Ammon's horn (tissue), 1 donor: ENCODE results near the gene SH3BP2.

Experiments used
- DNase-seq: peaks from one replicate; pipeline ENCODE4 v3.0.0-alpha.2; 2016; ENCODE audit warnings: low spot score

SH3BP2 gene

DNA sequence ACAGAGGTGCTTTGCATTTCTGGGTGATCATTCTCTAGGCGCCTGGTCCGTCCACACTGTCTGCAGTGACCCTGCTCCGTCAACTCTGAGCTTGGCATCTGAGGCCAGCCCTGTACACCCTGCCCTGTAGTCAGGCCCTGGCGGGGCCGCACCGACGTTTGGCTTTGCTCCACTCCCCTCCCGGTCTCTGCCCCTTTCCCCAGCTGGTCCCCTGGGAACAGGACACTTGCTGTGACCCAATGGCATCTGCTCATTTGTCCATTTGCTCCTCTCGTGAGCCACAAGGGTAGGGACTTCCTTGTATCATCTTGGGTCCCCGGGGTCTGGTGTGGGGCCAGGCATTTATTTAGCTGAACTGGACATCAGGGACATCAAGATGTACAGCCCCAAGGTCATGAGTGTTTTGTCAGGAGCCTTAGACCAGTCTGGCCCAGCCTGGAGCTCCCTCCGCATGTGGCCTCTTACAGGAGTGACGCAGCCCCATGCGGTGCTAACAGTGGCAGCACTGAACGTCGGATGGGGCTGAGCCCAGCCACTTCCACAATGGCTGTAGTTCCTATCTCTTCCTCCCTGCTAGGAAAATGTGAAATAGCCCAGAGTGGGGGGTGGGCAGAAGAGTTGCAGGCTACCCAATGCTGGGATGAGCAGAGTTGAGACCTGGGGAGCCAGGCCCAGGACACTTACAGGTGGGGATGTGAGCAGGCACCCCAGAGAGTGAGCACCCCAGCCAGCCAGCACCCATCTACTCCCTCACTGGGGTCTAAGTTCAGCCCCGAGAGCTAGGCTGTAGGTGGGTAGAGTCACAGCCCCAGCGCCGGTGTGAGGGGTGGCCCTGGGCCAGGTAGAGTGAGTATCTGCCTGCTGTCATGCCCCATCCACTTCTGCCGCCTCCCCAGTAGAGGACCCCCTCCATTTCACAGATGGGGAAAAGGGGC is 2.0 kb upstream of the SH3BP2 start:
- no peak for DNase-seq

DNA sequence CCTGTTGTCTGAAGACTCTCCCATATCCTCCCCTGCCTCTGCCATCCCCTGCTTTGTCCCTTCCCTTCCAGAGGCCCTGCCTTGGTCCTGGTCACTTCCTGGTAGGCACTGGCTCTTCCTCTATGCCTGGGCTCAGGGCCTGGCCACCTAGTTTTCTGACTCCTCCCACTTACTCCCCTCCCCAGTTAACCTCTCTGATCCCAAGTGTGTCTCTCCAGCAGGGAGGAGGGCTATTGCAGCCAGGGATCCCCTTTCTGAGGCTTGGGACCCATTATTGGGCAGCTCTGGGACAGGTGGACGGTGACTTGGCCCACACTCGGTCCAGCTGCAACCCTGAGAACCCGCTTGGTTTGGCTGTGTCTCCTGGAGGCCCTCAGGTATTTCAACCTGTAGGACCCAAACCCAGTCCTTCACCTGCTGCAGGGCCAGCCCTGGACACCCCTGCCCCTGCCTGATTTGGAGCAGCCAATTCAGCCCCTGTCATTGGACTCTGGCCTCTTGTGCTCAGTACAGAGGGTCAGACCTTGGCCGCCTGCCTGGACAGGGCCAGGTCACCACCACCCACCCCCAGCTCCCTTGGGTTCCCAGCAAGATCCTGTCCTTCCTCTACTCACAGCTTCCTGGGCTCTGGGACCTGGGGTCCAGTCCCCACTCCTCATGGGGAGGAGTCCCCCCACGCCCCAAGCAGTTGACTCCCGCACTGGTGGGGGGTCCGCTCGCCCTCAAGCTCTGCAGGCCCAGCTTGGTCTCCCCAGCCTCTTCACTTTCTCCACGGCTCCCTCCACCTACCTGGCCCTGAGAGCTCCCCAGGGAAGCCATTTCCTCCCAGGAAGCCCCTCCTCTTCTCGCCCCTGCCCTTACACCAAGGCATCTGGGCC is 1.1 kb upstream of the SH3BP2 start:
- no peak for DNase-seq

DNA sequence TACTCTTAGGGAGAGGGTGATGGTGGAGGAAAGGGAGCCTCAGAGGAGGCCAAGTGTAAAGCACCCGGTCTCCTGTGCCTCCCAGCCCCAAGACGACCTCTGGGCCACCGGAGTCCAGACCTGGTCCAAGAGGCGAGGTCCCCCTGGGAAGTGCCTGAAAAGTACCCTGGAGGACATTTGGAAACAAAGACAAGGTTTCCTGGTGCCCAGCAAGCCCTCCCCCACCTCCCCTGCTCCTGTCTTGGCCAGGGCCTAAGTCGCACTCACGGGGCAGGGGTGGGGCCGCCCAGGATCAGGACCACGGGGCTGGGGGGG is 532 bp upstream of the SH3BP2 start:
- no peak for DNase-seq

DNA sequence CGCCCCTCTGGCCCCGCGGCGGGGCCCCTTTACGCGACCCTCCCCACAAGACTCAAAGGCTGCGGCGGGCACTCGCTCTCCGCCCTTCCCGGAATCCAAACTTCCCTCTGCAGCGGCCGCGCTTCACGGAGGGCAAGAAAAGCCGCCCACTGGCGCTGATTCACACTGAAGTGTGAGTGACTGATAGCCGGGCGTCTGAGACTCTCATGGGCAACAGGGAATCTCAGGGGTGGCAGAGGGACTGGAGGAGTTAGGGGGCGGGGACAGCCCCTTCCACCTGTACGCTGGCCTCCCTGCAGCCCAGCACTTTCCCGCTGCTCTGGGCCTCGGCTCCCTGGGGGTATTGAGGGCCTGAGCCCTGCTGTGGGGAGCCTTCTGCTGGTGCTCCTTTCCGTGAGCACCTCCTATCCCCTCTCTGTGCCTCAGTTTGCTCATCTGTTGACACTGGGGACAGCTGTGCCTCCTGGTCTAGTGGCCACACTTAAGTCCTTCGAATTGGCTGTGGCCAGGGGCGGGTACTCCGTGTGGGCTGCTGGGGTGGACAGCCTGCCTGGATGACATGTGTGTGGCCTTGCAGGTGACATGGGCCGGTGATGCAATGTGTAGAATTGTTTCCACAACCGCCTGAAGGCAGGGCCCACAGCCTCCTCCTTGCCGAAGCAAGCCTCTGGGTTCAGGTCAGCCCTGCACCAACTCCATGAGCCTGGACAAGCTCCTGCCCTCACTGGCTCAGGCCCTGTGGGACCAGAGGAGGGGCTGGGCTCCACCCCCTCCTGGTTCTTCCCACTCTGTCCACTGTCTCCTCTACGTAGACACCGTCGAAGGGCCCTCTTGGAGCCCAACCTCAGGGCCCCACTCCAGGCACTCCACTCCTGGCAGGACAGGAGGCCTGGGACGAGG is 951 bp downstream of the SH3BP2 start:
- no peak for DNase-seq

DNA sequence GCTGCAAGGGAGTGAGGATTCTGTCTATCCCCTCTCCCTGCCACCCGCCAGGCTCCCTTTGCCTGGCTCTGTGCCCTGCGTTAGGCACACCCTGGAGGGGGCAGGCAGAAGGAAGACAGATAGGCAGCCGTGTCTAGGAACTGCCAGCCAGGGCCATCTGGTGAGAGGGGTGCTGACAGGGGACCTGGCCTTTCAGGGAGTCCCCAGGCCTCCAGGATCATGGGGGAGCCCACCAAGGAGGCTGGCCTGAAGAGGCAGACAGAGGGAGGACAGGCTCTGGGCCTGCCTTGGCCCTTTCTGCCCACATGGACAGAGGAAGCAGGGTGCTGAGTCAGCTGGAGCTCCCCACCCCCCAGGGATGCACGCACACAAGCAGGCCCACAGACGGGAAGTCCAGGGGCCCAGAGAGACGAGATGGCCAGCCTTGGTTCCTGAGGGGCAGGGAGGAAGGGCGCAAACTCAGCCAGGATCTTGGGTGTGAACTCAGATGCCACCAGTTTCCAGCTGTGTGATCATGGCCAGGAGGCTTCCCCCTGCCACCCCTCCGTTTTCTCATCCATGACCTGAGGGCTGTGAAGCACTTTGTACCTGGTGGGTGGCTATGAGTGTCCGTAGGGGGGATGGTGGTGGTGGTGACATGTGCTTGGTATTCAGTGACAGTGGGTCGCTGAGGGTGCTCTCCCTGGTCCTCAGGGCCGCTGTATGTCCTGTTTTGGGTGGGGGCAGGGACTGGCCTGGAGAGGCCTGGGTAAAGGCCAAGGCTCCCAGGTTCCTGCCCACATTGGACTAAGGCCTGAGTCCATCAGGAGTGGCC is 1.8 kb downstream of the SH3BP2 start:
- DNase-seq, result peak; percentile 74

DNA sequence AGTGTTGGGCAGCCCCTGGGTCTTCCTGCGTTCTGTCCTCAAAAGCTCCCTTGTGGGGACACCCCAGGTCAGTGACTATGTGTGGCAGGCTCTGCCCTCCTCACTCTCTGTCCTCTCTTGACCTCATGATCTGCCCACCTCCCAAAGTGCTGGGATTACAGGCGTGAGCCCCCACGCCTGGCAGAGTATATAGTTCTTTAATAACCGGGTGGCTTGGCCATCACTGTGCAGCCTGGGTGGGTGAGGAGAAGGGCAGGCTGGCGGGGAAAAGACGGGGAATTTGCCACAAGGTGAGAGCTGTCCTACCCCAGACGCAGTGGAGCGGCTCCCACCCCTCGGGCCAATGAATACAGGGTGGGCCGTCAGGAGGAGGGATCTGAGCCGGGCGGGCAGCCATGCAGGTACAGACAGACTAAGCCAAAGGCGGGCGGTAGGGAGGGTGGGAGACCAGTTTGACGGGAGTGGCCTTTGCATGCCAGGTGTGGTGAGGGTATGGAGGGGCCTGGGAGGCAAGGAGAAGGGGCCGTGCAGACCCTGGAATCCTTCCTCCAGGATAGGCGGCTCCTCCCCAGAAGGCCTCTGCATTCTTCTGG is 2.5 kb downstream of the SH3BP2 start:
- no peak for DNase-seq

DNA sequence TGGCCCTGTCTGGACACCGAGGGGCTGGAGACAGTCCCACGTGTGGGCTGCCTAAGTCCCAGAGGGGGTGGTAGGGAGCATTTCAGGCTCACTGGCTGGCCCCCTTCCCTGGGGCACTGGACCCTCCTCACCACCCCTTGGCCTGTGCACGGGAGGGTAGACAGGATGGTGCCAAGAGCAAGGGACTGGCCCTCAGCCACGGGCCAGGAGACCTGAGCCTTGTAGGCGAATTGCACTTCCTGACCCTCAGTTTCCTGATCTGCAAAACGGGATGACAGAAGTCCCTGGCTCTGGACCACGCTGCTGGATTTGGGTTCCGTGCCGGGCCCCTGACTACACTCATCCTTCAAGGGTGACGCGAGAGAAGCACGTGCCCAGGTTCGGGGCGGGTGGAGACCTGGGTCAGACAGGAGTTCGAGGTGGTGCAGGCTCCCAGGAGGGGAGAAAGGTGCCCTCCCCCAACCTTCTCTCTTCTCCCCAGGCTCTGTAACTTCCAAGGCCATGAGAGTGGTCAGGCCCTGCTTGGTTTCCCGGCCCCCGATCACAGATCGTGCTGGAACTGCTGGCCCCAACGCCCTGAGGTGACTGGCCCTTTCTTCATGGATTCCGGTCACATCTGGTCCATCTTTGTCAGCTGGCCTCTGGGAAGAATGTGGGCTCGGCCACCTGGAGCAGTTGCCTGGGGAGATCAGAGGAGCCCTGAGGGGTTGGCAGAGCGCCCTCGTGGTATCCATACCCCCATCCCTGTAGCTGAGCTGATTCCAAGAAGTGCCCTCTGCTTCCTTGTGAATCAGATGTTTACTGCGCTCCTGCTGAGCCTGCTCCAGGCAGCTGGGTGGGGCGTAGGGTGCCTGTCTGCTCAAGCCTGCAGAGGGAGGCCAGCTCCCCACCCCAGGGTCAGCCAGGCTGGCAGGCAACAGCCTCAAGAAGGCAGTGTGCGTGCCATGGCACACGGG is 3.3 kb downstream of the SH3BP2 start:
- DNase-seq, result peak; percentile 6

DNA sequence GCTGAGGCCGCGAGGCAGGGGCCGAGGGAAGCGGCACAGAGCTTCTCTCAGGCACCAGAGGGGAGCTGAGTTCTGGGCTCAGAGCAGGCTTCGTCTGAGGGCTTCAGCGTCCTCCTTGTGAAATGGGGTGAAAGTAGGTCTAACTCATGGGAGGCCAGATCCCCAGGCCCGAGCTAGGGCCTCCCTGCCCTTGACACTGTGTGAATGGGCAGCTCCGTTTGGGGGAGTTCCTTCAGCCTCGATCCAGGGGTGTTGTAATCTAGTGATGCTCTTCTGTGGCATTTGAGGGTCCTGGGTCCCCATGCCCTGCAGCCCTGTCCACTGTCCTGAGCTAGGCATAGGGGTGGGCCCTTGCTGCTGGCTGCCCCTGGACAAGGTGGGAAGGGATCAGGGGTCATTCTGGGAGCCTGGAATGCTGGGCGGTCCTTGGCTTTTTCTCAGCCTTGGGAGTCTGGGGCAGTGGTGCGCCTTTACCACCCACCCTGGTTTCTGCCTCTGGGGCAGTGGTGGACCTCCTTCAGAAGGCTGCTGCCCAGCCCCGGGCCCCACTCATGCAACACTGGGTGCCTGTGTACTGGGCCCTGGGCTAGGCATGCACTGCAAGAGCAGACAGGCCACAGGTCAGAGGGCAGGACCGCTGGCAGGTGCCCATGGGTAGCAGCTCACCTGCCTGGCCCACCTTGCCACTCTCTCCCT is 4.1 kb downstream of the SH3BP2 start:
- no peak for DNase-seq

DNA sequence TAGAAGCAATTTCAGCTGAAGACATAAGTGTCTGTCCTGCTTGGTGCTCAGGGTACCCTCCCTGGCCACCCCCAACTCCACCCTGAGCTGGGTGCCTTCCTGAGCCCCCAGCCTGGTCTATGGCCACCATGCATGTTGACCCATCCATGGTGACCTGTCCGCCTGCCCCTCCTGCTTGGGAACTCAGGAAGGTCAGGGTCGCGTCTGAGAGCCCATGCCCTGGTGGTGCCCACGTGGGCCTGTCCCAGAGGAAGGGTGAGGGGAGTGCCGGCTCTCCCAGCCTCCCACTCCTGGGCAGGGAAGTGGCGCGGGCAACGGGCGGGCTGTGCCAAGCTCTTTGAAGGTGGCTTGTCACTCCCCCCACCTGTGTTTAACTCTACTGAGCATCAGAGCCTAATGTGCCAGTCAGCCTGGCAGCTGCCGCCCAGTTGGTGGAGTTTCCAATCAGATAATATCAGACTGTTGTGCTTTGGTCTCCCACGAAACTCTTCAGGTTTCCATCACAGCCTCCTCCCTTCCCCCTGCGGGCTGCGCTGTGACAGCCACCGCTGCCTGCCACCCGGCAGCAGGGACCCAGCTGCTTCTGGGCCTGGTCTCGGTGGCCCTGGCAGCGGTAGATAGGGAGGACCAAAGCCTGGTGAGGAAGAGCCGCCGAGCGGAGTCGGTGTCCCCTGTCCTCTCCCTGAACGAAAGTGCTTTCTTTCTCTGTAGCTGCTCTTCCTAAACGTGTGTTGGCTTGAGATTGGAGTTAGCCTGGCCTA is 4.8 kb downstream of the SH3BP2 start:
- DNase-seq, result no peak

DNA sequence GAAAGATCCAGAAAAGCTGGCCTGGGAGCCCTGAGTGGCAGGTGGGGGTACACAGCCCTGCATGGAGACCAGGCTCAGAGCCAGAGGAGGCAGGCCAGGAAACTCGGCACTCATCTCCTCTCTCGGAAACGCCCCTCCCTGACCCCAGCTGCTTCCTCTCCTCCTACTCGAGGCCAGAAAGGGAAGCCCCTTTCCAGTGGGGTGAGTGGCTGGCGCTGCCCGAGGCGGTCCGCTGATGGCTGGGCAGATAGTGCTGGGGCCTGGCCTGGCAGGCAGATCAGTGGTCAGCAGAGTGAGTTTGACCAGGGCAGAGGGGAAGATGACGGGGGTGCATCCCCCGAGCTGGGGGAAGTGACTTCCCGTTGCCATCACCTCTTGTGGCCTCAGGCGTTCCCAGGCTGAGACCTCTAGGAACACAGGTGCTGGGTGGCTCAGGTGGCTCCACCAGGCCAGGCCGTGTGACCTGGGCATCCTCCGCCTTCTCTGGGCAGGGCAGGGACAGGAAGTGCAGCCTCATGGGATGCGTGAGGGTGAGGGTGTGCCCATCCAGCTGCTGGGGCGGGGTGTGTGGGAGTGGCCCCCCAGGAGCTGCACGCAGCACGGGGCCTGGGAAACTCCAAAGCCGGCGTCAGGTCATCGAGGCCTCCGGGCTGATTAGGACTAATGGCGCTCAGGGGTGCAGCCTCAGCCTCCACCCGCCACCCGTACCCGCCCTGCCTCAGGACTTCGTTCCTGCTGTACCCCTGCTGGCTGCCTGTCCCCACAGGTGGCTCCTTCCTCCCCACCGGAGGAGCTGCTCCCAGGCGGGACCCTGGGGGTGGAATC is 5.7 kb downstream of the SH3BP2 start:
- DNase-seq, result peak; percentile 68

DNA sequence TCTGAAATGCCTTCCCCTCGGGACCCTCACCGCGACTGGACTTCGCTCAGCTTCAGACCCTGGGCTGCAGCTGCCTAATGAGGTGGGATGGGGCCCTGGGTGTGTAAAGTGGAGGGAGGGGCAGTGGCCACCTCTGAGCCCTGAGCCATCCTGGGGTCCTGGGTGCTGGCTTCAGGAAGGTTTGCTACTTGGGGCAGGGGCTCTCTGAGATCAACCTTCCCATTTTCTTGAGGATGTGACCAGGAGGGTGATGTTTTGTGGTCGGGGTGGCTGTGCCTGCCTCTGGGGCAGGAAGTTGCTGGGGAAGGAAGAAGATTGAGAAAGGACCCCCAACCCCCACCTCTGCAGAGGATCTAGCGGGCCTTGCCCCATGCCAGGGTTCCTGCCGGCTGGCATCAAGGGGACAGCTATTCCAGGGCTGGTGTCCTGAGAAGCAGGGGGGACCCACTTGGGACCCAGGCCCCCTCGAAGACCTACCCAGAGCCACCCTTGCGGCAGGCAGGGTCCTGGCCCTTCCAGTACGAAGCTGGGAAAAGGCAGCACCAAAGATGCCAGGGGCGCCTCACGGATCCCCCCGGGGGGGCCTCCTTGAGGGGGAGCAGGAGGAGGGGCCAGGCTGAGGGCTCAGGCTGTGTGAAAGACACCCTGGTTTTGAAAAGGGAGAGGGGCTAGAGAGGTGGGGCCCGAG is 6.5 kb downstream of the SH3BP2 start:
- DNase-seq, result no peak

DNA sequence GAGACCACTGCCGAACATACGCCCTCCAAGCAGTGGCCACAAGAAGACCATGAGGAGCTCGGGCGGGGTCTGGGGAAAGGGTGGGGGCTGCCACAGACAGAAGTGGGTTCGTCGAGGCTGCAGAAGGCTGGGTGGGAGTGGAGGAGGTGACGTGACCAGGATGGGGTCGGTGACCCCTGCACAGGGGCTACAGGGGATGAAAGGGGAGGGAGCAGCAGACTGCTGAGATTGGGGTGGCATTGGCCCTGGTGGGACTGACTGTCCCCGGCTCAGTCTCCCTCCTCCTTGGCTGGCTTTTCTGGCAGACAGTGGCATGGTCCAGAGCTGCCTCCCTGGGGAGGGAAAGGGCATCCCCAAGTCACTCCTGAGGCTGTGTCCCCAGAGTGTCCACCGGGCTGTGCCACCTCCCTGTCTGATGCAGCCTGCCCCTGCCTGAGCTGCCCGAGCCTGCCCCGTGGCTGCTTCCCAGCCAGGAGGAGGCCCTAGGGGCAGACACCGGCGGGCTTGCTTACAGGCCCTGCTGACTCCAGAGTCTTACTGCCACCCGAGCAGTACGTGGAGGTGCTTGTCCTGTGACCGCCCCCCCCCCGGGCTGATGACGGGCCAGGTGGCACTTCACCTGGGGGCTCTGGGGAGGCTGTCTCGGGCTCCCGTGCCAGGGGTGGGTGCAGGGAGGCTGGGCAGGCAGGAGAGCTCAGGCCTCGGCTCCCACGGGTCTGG is 7.2 kb downstream of the SH3BP2 start:
- DNase-seq, result no peak

DNA sequence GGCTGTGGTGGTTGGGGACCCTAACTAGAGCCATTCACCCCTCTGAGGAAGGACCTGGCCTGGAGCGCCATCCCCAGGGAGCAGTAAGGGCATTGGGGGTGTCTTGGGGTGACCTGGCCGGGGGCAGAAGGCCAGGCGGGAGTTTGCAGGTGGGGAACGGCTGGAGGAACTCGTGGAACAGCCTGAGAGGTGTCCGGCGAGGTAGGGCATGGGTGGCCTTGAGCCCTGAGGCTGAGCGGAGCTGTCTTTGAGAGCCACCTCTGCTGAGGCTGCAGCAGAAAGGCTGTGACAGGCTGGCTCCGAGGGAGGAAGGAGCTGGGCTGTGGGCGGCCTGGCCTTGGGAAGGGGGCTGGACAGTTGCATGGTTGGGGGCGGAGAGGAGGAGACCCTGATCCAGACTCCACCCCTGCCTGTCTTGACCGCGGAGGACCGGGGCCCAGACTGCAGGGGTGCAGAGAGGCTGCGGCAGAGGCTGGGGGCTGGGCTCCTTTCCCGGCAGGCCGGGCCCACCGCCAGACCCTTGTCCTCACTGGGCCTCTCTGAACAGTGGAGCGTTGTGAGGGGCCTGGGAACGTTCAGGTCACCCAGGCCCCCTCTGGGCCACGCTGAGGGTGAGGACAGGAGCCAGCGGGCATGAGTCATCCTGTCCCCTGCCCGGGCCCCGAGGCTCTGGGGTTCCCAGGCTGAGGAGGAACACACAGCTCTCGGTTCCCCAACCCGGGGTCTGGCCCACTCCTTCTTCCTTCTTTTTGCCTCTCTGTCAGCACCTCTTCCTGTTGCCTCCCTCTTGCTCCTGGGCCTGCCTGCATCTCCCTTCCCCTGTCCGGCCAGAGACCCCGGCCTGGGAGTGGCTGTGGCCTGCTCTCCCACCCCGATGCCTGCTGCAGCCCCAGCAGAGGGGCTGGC is 8.1 kb downstream of the SH3BP2 start:
- peak; percentile 86 for DNase-seq

DNA sequence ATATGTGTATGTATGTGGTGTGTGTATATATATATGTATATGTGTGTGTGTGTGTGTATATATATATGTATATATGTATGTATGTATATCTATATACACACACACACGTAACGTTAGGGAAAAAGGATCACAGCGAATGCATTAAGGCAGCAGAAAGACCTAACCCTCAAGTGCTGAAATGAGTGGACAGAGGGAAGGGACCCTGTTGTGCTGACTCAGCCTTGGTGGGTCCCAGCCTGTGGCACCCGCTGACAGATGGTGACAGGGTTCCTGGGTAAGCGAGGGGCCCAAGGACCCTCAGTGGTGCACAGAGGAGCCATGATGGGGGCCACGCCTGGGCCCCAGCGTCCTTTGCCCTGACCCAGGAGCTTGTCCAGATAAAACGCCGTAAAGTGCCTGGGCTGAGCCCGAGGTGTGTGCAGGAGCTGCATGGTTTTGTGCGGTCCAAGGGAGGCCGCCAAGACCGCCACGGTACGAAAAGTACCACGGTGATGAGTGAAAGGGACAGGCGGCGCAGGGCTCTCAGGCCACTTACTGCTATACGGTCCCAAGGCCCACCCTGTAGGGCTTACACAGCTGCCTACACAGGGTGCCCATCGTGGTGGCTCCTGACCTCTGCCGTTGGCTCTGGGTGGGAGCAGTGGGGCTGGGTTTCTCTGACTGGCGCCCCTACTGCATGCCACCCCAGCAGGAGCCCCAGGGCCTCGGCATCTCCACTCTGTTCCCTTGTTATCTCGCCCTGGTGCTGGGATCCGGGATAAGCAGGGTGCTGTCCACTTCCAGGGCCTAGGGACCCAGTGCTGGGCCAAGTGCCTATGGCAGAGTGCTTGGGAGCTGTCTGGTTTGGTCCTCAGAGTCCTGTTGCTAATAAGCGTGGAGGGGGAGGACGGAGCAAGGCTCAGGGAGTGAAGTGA is 10.0 kb downstream of the SH3BP2 start:
- no peak for DNase-seq
